Measurements from ENCODE around the gene ERBB4.

The ERBB4 gene

DNA sequence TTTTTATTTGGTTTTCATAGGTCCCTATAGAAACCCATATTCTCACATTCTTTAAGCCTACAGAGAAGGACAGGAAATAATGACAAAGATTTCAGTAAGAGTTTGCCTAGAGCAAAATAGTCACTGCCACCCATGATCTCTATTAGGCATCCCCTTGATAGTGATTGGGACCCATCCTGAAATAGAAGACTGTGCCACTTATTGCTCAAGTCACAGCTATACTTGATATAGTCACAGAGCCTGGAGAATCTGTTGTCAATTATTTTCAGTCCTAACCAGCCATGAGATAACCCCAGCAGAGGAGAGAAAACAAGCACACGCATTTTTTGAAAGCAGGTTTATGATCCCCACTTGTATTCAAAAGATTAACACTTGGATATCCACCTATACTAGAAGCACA lies 8.2 kb downstream of the ERBB4 start:
- H3K27ac ChIP-seq (ENCODE audit: low read depth in 2 of 2, low read length in 2 of 2): no peak overlapping the region
- H3K9ac ChIP-seq (ENCODE audit: low read depth in 1 of 2, low read length in 2 of 2): no peak overlapping the region
- H3K27me3 ChIP-seq (ENCODE audit: control insufficient read depth in 2 of 2, insufficient read depth in 2 of 2, low read length in 2 of 2): peaks cover 5 to 8% of the 10 kb centered on the region in 2 donors
- H3K9me3 ChIP-seq (ENCODE audit: control insufficient read depth in 2 of 2, low read length in 2 of 2): no peaks in the 10 kb centered on the region
- H3K36me3 ChIP-seq (ENCODE audit: control insufficient read depth in 2 of 2, insufficient read depth in 2 of 2, low read length in 2 of 2): no peaks in the 10 kb centered on the region
- no peaks in the 10 kb centered on the region for H3K4me1 ChIP-seq (ENCODE audit: control insufficient read depth in 2 of 2, insufficient read depth in 2 of 2, low read length in 2 of 2)
- H3K4me3 ChIP-seq (ENCODE audit: low read length in 2 of 2): no peak overlapping the region

DNA sequence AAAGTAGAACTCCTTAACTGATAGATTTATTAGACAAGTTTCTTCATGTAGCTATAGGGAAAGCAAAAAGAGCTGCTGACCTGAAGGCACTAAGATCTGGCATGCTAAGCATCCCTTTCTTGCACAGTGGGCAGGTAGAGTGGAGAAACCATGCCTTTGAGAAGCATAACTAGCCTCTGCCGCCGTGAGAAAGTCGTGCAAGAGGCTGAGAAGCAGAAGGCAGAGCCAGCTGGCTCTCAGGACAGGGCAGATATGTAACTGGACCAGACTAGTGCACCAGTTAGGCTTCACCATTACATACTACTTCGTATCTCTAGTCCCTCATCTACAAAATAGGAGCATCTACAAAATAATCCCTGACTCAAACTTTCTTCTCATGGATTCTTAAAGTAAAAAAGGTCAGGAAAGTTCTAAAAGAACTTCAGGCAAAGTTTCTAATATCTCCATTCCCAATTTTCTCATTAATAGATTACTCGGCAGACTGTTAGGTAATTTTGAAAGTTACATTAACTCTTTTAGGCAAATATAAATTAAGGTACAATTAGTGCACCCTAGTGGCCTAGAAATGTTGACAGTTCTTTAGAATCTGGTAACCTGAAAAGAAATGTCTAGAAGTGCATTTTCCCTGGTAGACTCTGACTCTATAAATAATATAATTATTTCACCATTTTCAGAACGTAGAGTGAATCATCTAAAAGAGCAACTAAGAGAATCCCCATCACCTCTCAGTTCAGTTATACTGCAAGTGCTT lies 10.3 kb downstream of the ERBB4 start:
- Histone ChIP-seq H3K9ac (ENCODE audit: low read depth in 1 of 2, low read length in 2 of 2) (no peak overlapping the region), H3K36me3 (ENCODE audit: control insufficient read depth in 2 of 2, insufficient read depth in 2 of 2, low read length in 2 of 2) (no peaks in the 10 kb centered on the region), H3K27me3 (ENCODE audit: control insufficient read depth in 2 of 2, insufficient read depth in 2 of 2, low read length in 2 of 2) (no peaks in the 10 kb centered on the region), H3K9me3 (ENCODE audit: control insufficient read depth in 2 of 2, low read length in 2 of 2) (no peaks in the 10 kb centered on the region), H3K27ac (ENCODE audit: low read depth in 2 of 2, low read length in 2 of 2) (no peak overlapping the region), H3K4me3 (ENCODE audit: low read length in 2 of 2) (no peak overlapping the region), H3K4me1 (ENCODE audit: control insufficient read depth in 2 of 2, insufficient read depth in 2 of 2, low read length in 2 of 2) (no peaks in the 10 kb centered on the region)

DNA sequence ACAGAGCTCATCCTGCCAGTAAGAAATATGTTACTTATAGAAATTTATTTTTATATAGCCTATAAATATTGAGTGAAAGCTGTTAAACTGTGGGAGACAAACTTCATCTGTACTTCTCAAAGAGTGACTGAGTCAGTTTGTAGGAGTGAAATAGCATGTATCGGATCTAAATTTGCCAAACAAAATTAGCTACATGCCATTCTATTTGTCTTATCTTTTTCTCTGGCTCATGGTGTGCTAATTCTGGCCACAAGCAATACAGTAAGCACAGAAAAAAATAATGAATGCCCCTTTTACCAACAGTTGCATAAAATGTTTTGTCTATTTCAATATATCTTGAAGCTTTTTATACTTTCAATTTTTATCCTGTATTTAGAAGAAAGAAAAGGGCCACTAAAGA lies 12.5 kb downstream of the ERBB4 start:
- Histone ChIP-seq H3K9me3 (ENCODE audit: control insufficient read depth in 2 of 2, low read length in 2 of 2) (no peaks in the 10 kb centered on the region), H3K9ac (ENCODE audit: low read depth in 1 of 2, low read length in 2 of 2) (no peak overlapping the region), H3K27ac (ENCODE audit: low read depth in 2 of 2, low read length in 2 of 2) (no peak overlapping the region), H3K36me3 (ENCODE audit: control insufficient read depth in 2 of 2, insufficient read depth in 2 of 2, low read length in 2 of 2) (no peaks in the 10 kb centered on the region), H3K4me3 (ENCODE audit: low read length in 2 of 2) (no peak overlapping the region), H3K4me1 (ENCODE audit: control insufficient read depth in 2 of 2, insufficient read depth in 2 of 2, low read length in 2 of 2) (no peaks in the 10 kb centered on the region), H3K27me3 (ENCODE audit: control insufficient read depth in 2 of 2, insufficient read depth in 2 of 2, low read length in 2 of 2) (no peaks in the 10 kb centered on the region)

DNA sequence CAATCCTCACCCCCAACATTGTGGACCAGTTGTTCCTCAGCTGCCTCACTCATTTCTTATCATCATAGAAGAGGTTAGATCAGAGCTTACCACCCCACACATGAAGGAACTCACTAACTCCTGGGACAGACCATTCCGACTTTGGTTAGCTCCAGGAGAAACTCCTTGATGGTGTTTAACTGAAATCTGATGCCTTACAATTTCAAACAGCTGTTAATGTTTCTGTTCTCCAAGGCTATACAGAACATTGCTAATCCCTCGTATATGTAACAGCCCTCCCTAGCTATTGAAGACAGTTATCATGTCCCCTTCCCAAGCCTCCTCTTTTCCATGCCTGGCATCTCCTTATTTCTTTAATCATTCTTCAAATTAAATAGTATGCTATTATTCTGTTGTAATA lies 14.8 kb downstream of the ERBB4 start:
- Histone ChIP-seq H3K4me1 (ENCODE audit: control insufficient read depth in 2 of 2, insufficient read depth in 2 of 2, low read length in 2 of 2) (no peaks in the 10 kb centered on the region), H3K9ac (ENCODE audit: low read depth in 1 of 2, low read length in 2 of 2) (no peak overlapping the region), H3K27ac (ENCODE audit: low read depth in 2 of 2, low read length in 2 of 2) (no peak overlapping the region), H3K4me3 (ENCODE audit: low read length in 2 of 2) (no peak overlapping the region), H3K9me3 (ENCODE audit: control insufficient read depth in 2 of 2, low read length in 2 of 2) (no peaks in the 10 kb centered on the region), H3K27me3 (ENCODE audit: control insufficient read depth in 2 of 2, insufficient read depth in 2 of 2, low read length in 2 of 2) (no peaks in the 10 kb centered on the region), H3K36me3 (ENCODE audit: control insufficient read depth in 2 of 2, insufficient read depth in 2 of 2, low read length in 2 of 2) (no peaks in the 10 kb centered on the region)

DNA sequence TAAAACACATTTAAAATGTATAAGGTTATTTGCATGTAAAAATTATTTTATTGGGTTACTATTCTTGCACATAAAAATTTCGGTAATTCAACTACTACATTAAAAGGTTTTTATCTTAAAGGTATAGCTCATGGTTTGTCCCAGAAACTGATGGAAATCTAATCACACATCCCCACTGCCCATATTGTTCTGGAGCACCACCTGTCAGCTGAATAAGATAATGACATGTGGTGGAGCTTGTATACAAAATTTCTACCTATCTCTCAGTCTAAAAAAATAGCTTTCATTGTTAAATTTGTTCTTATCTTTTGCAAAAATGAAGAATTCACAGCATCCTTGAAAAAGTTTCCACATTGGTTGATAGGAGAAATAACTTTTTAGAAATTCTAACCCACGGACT lies 18.3 kb downstream of the ERBB4 start:
- Histone ChIP-seq H3K9me3 (ENCODE audit: control insufficient read depth in 2 of 2, low read length in 2 of 2) (no peaks in the 10 kb centered on the region), H3K36me3 (ENCODE audit: control insufficient read depth in 2 of 2, insufficient read depth in 2 of 2, low read length in 2 of 2) (no peaks in the 10 kb centered on the region), H3K4me3 (ENCODE audit: low read length in 2 of 2) (no peak overlapping the region), H3K27me3 (ENCODE audit: control insufficient read depth in 2 of 2, insufficient read depth in 2 of 2, low read length in 2 of 2) (no peaks in the 10 kb centered on the region), H3K9ac (ENCODE audit: low read depth in 1 of 2, low read length in 2 of 2) (no peak overlapping the region), H3K4me1 (ENCODE audit: control insufficient read depth in 2 of 2, insufficient read depth in 2 of 2, low read length in 2 of 2) (no peaks in the 10 kb centered on the region), H3K27ac (ENCODE audit: low read depth in 2 of 2, low read length in 2 of 2) (no peak overlapping the region)

DNA sequence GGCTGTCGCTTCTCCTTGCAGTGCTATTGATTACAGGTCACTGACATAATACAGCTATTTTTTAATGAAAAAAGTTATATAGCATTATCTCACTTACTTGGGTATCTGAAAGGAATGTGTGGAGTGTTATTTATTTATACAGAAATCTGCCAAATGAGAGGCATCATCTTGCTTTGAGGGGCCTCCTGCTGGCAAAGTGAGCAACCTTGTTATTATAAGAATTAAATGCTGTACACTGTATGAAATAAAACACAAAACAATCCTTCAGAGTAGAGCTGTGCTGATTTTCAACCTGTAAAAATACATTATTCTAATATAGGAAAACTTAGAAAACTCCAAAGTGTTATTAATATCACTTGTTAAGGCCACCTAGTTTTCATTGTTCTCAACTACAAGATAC lies 20.9 kb downstream of the ERBB4 start:
- H3K36me3 ChIP-seq (ENCODE audit: control insufficient read depth in 2 of 2, insufficient read depth in 2 of 2, low read length in 2 of 2): no peaks in the 10 kb centered on the region
- no peak overlapping the region for H3K9ac ChIP-seq (ENCODE audit: low read depth in 1 of 2, low read length in 2 of 2)
- no peak overlapping the region for H3K27ac ChIP-seq (ENCODE audit: low read depth in 2 of 2, low read length in 2 of 2)
- H3K4me1 ChIP-seq (ENCODE audit: control insufficient read depth in 2 of 2, insufficient read depth in 2 of 2, low read length in 2 of 2): no peaks in the 10 kb centered on the region
- no peaks in the 10 kb centered on the region for H3K9me3 ChIP-seq (ENCODE audit: control insufficient read depth in 2 of 2, low read length in 2 of 2)
- H3K4me3 ChIP-seq (ENCODE audit: low read length in 2 of 2): no peak overlapping the region
- no peaks in the 10 kb centered on the region for H3K27me3 ChIP-seq (ENCODE audit: control insufficient read depth in 2 of 2, insufficient read depth in 2 of 2, low read length in 2 of 2)

DNA sequence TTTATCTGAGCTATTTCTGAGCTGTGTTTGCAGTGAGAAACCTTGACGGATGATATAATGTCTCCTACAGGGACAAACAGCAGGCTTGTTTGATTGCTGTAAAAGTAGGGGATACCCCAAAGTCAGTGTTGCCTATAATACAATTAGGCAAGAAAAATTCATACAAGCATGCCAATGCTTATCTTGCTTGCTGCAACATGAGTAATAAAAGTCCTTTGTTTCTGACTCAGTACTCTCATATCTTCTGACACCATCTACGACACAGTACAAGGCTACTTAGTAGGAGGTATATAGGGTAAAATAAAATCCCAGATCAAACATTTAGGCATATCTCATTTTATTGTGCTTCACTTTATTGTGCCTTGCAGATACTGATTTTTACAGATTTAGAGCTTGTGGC lies 33.0 kb downstream of the ERBB4 start:
- H3K4me1 ChIP-seq (ENCODE audit: control insufficient read depth in 2 of 2, insufficient read depth in 2 of 2, low read length in 2 of 2): no peaks in the 10 kb centered on the region
- no peak overlapping the region for H3K9ac ChIP-seq (ENCODE audit: low read depth in 1 of 2, low read length in 2 of 2)
- H3K27me3 ChIP-seq (ENCODE audit: control insufficient read depth in 2 of 2, insufficient read depth in 2 of 2, low read length in 2 of 2): no peaks in the 10 kb centered on the region
- H3K36me3 ChIP-seq (ENCODE audit: control insufficient read depth in 2 of 2, insufficient read depth in 2 of 2, low read length in 2 of 2): no peaks in the 10 kb centered on the region
- H3K27ac ChIP-seq (ENCODE audit: low read depth in 2 of 2, low read length in 2 of 2): no peak overlapping the region
- H3K4me3 ChIP-seq (ENCODE audit: low read length in 2 of 2): no peak overlapping the region
- no peaks in the 10 kb centered on the region for H3K9me3 ChIP-seq (ENCODE audit: control insufficient read depth in 2 of 2, low read length in 2 of 2)

DNA sequence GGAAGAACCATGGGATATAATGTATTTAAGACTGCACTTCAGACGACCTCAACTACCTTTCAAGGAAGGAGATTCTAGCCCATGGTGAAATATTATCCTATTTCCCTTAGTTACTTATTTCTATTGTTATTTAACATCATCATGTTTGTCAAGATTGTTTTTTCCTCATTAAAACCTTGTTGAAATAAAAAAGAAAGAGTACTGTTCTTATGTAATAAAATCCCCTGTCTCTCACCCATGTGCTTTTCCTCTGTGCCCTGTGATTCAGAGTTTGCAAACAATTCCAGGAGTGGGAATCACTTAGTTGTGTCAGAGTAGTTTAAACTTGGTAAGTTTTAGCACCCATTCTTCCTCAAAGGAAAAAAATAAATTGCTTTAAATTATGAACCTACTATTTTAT lies 43.6 kb downstream of the ERBB4 start:
- no peaks in the 10 kb centered on the region for H3K27me3 ChIP-seq (ENCODE audit: control insufficient read depth in 2 of 2, insufficient read depth in 2 of 2, low read length in 2 of 2)
- H3K36me3 ChIP-seq (ENCODE audit: control insufficient read depth in 2 of 2, insufficient read depth in 2 of 2, low read length in 2 of 2): no peaks in the 10 kb centered on the region
- no peak overlapping the region for H3K4me3 ChIP-seq (ENCODE audit: low read length in 2 of 2)
- no peaks in the 10 kb centered on the region for H3K9me3 ChIP-seq (ENCODE audit: control insufficient read depth in 2 of 2, low read length in 2 of 2)
- H3K27ac ChIP-seq (ENCODE audit: low read depth in 2 of 2, low read length in 2 of 2): no peak overlapping the region
- no peaks in the 10 kb centered on the region for H3K4me1 ChIP-seq (ENCODE audit: control insufficient read depth in 2 of 2, insufficient read depth in 2 of 2, low read length in 2 of 2)
- H3K9ac ChIP-seq (ENCODE audit: low read depth in 1 of 2, low read length in 2 of 2): no peak overlapping the region

DNA sequence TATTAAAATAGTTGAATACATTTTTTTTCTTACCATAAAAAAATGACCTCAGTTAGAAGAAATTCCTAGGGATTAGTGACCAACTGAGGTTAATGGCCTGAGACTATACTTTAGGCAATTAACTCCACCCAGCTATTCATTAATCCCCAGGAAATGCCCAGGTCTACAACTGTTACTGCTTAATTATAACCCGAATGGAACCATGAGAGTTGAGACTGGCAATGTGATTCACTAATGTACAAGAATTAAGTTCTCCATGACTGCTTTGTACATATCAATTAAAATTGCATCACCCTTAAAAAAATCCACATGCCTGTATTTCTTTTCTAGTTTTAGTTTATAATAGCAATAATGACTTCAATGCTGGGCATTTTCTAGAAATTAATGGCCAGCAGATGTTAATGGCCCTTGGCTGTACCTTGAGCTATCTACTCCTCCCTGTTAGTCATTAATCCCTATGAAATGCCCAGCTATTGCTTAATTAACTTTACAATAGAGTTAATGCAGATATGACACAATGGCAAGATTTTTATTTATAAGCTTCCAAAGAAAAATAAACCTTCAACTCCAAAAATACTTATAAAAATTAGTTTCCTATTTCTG lies 44.1 kb downstream of the ERBB4 start:
- Histone ChIP-seq H3K27me3 (ENCODE audit: control insufficient read depth in 2 of 2, insufficient read depth in 2 of 2, low read length in 2 of 2) (no peaks in the 10 kb centered on the region), H3K9me3 (ENCODE audit: control insufficient read depth in 2 of 2, low read length in 2 of 2) (no peaks in the 10 kb centered on the region), H3K4me3 (ENCODE audit: low read length in 2 of 2) (no peak overlapping the region), H3K4me1 (ENCODE audit: control insufficient read depth in 2 of 2, insufficient read depth in 2 of 2, low read length in 2 of 2) (no peaks in the 10 kb centered on the region), H3K27ac (ENCODE audit: low read depth in 2 of 2, low read length in 2 of 2) (no peak overlapping the region), H3K36me3 (ENCODE audit: control insufficient read depth in 2 of 2, insufficient read depth in 2 of 2, low read length in 2 of 2) (no peaks in the 10 kb centered on the region), H3K9ac (ENCODE audit: low read depth in 1 of 2, low read length in 2 of 2) (no peak overlapping the region)

DNA sequence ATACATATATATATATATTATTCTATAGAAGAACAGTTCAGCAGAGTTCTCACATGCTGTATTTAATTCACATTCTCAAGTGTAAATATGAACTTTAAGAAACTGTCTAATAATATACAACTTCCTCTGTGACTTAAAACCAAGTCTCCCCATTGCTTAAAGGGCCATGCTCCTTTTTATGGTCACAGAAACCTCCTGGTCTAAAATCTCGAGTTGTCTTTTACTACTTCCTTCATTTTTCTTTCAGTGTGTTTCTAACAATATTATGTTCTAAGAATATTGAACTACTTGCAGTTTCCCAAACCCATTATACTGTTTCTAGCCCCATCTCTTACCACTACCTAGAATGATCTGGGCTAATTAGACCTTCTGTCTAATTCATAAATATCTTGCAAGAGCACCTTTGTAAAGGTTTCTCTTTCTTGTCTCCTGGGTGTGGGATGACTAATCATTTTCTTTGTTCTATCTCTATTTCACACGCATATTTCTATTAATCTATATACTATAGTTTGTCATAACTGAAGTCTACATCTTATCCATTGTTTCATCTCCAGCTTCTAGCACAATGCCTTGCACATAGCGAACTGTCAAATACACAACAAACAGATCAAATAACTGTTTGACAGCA lies 48.8 kb downstream of the ERBB4 start:
- H3K27me3 ChIP-seq (ENCODE audit: control insufficient read depth in 2 of 2, insufficient read depth in 2 of 2, low read length in 2 of 2): no peaks in the 10 kb centered on the region
- no peaks in the 10 kb centered on the region for H3K4me1 ChIP-seq (ENCODE audit: control insufficient read depth in 2 of 2, insufficient read depth in 2 of 2, low read length in 2 of 2)
- no peak overlapping the region for H3K27ac ChIP-seq (ENCODE audit: low read depth in 2 of 2, low read length in 2 of 2)
- no peak overlapping the region for H3K4me3 ChIP-seq (ENCODE audit: low read length in 2 of 2)
- no peaks in the 10 kb centered on the region for H3K36me3 ChIP-seq (ENCODE audit: control insufficient read depth in 2 of 2, insufficient read depth in 2 of 2, low read length in 2 of 2)
- no peak overlapping the region for H3K9ac ChIP-seq (ENCODE audit: low read depth in 1 of 2, low read length in 2 of 2)
- no peaks in the 10 kb centered on the region for H3K9me3 ChIP-seq (ENCODE audit: control insufficient read depth in 2 of 2, low read length in 2 of 2)

Measured in mucosa of rectum (tissue), 2 donors.